K562 (cell line): ENCODE measurements around the gene CHPF. TPM values are rescaled to one million over a fixed set of nuclear protein-coding genes. Genes with fewer than 3 reads are reported as not detected.
A peak's percentile ranks its signal among the peaks of the same experiment; 100 is the strongest.

Experiments
- AFF4 ChIP-seq: sonication (generic); formaldehyde crosslinking; IDR thresholded peaks from 2 replicates; pipeline ENCODE4 v1.8.0; 2023; ENCODE audit warnings: mild to moderate bottlenecking, missing genetic modification reagents
- CCAR2 ChIP-seq: fragments of 200-400 bp; formaldehyde crosslinking; IDR thresholded peaks from 2 replicates; pipeline ENCODE4 v1.6.1; 2017; ENCODE audit warnings: mild to moderate bottlenecking, low read depth, low read length
- CGGBP1 ChIP-seq: fragments of 250-450 bp; sonication (Bioruptor Pico); IDR thresholded peaks from 2 replicates; pipeline ENCODE4 v1.9.0; 2021; ENCODE audit warnings: mild to moderate bottlenecking
- COPS2 ChIP-seq: fragments of 450-650 bp; conservative IDR thresholded peaks from 2 replicates; pipeline ENCODE4 v1.6.1; 2016; ENCODE audit warnings: mild to moderate bottlenecking, moderate library complexity
- CTCF ChIP-seq, 3 experiments: IDR thresholded peaks in 2 of 3; conservative IDR thresholded peaks in 1 of 3; 2 replicates each; pipeline ENCODE4 v1.5.1; 2011 to 2012; ENCODE audit warnings: low read length in 3 of 3, mild to moderate bottlenecking in 3 of 3, control low read depth in 2 of 3, improper control_type of control experiment in 1 of 3, inconsistent platforms in 1 of 3, low read depth in 1 of 3, mixed read lengths in 1 of 3, moderate library complexity in 1 of 3; ENCODE audit not compliant: insufficient read depth in 2 of 3
- CXXC5 ChIP-seq: fragments of 250-450 bp; sonication (Bioruptor Pico); IDR thresholded peaks from 2 replicates; pipeline ENCODE4 v1.8.0; 2022; ENCODE audit warnings: inconsistent platforms, mild to moderate bottlenecking, moderate library complexity
- ELF2 ChIP-seq: fragments of 250-450 bp; sonication (Bioruptor Pico); IDR thresholded peaks from 2 replicates; pipeline ENCODE4 v1.5.0; 2021; ENCODE audit warnings: mild to moderate bottlenecking
- FOSL1 ChIP-seq: fragments of 200-800 bp; sonication (Bioruptor generic); conservative IDR thresholded peaks from 2 replicates; pipeline ENCODE4 v1.6.1; 2016; ENCODE audit warnings: missing genetic modification characterization, missing compliant biosample characterization
- HMGN3 ChIP-seq: IDR thresholded peaks from 2 replicates; pipeline ENCODE4 v1.6.1; 2011; ENCODE audit warnings: borderline replicate concordance, low read depth, mild to moderate bottlenecking, mixed read lengths, low read length; ENCODE audit not compliant: insufficient read length; ENCODE audit errors: extremely low read depth
- IRF2 ChIP-seq: sonication (generic); formaldehyde crosslinking; IDR thresholded peaks from 2 replicates; pipeline ENCODE4 v1.8.1; 2022; ENCODE audit warnings: mild to moderate bottlenecking, missing genetic modification reagents
- L3MBTL2 ChIP-seq: fragments of 450-650 bp; IDR thresholded peaks from 2 replicates; pipeline ENCODE4 v1.6.1; 2016; ENCODE audit warnings: mild to moderate bottlenecking, moderate library complexity
- MLX ChIP-seq, 2 experiments: fragments of 450-650 bp in 1 of 2; sonication (generic) in 1 of 2; formaldehyde crosslinking; conservative IDR thresholded peaks; 2 replicates each; pipeline versions ENCODE4 v1.4.0 to v1.8.1; 2020 to 2022; ENCODE audit warnings: mild to moderate bottlenecking in 1 of 2, missing genetic modification reagents in 1 of 2
- PML ChIP-seq: IDR thresholded peaks from 2 replicates; pipeline ENCODE4 v1.6.1; 2012; ENCODE audit warnings: low read length, inconsistent platforms
- POLR2A ChIP-seq: fragments of 450-650 bp; conservative IDR thresholded peaks from 2 replicates; pipeline ENCODE4 v1.6.1; 2016
- PRPF4 ChIP-seq: fragments of 200-400 bp; formaldehyde crosslinking; IDR thresholded peaks from one replicate; pipeline ENCODE4 v1.6.1; 2017; ENCODE audit warnings: low read length, low read depth, mild to moderate bottlenecking; ENCODE audit not compliant: insufficient read depth, poor library complexity, severe bottlenecking
- RBM15 ChIP-seq: fragments of 200-400 bp; formaldehyde crosslinking; IDR thresholded peaks from 2 replicates; pipeline ENCODE4 v1.6.1; 2018; ENCODE audit warnings: mild to moderate bottlenecking, low read length, moderate library complexity; ENCODE audit not compliant: insufficient read depth
- SMAD3 ChIP-seq: fragments of 450-650 bp; formaldehyde crosslinking; conservative IDR thresholded peaks from 2 replicates; pipeline ENCODE4 v1.4.0; 2020; ENCODE audit warnings: mild to moderate bottlenecking
- TBP ChIP-seq: optimal IDR thresholded peaks from 2 replicates; pipeline ENCODE3; 2011; ENCODE audit warnings: low read depth, low read length, improper control_type of control experiment
- TCF3 ChIP-seq: sonication (generic); formaldehyde crosslinking; IDR thresholded peaks from 2 replicates; pipeline ENCODE4 v1.4.0; 2020; ENCODE audit warnings: mild to moderate bottlenecking, missing genetic modification reagents
- XRCC3 ChIP-seq: fragments of 450-650 bp; IDR thresholded peaks from 2 replicates; pipeline ENCODE4 v1.6.1; 2017; ENCODE audit warnings: mild to moderate bottlenecking, moderate library complexity
- ZFX ChIP-seq: sonication (generic); formaldehyde crosslinking; IDR thresholded peaks from 2 replicates; pipeline ENCODE4 v1.8.0; 2022; ENCODE audit warnings: mild to moderate bottlenecking, missing genetic modification reagents, moderate library complexity
- ZNF184 ChIP-seq: sonication (generic); formaldehyde crosslinking; IDR thresholded peaks from 2 replicates; pipeline ENCODE4 v1.5.0; 2020; ENCODE audit warnings: missing genetic modification reagents
- ZNF507 ChIP-seq: conservative IDR thresholded peaks from 2 replicates; pipeline ENCODE4 v1.6.1; 2017; ENCODE audit warnings: missing genetic modification characterization, missing compliant biosample characterization
- ZNF589 ChIP-seq: fragments of 200-800 bp; sonication (Bioruptor generic); IDR thresholded peaks from 2 replicates; pipeline ENCODE4 v1.6.1; 2016; ENCODE audit warnings: low read depth, missing genetic modification characterization, missing compliant biosample characterization
- polyA plus RNA-seq, 8 experiments: library from polyadenylated mRNA; depleted of rRNA in 4 of 8; stranded (reverse) in 5 of 8; unstranded in 3 of 8; fragments of >200 nt; fragmentation: Nextera tagmentation in 2 of 8; fragmentation: Illumina TruSeq in 1 of 8; extraction: Ambion mirVana in 2 of 8; extraction: Trizol in 1 of 8; gene quantifications; 2 replicates each; pipeline versions ENCODE4 v1.2.1 to v1.2.3, GENCODE V29; 2011 to 2014; ENCODE audit warnings: inconsistent platforms in 1 of 8, missing spikeins in 1 of 8
- total RNA-seq, 7 experiments: library from RNA; depleted of rRNA in 6 of 7; stranded (reverse); fragments of >200 nt in 6 of 7; fragmentation: Illumina TruSeq in 2 of 7; extraction: Trizol in 2 of 7; gene quantifications; 2 replicates each; pipeline versions ENCODE4 v1.2.1 to v1.2.3, GENCODE V29; 2011 to 2021; ENCODE audit warnings: low replicate concordance in 1 of 7

Gene CHPF
- total and polyA plus RNA-seq, 9 of the 15 experiments (the other 6 are each of a cell fraction or from before 2014, with no cell fraction given): 0.15 to 57.2 (median 7.9) TPM

- TF ChIP-seq TCF3 (CRISPR knock-in tag) (no peak), ZNF589 (CRISPR knock-in tag) (0 out of 2 replicates have a peak, but pooled peaks have one; percentile 27), HMGN3 (peak; percentile 7), PRPF4 (no peak), AFF4 (no peak), PML (no peak), CGGBP1 (no peak), TBP (no peak), MLX (CRISPR knock-in tag; conservative IDR thresholded peaks at IDR 0.05) (no peak), SMAD3 (CRISPR knock-in tag) (no peak), RBM15 (no peak), CTCF (IDR thresholded peaks at IDR 0.05 in 2 of 3, conservative IDR thresholded peaks at IDR 0.05 in 1 of 3; ENCODE audit: insufficient read depth in 2 of 3, low read depth in 1 of 3, low read length in 3 of 3) (peak; percentile 28 to 45 (median 35)), POLR2A (no peak), CXXC5 (CRISPR knock-in tag) (no peak), CCAR2 (no peak), IRF2 (CRISPR knock-in tag) (no peak), L3MBTL2 (no peak), FOSL1 (tag) (no peak), XRCC3 (no peak), ZFX (CRISPR knock-in tag) (peak; percentile 48), ELF2 (CRISPR knock-in tag) (no peak), ZNF184 (CRISPR knock-in tag) (no peak), ZNF507 (tag) (no peak), COPS2 (no peak)
These were observed 20.5 kb downstream of the CHPF start (continued) for GRCh38 chr2:219523031-219523671.
